Measurements from ENCODE around the gene RIMS3.

The RIMS3 gene

DNA sequence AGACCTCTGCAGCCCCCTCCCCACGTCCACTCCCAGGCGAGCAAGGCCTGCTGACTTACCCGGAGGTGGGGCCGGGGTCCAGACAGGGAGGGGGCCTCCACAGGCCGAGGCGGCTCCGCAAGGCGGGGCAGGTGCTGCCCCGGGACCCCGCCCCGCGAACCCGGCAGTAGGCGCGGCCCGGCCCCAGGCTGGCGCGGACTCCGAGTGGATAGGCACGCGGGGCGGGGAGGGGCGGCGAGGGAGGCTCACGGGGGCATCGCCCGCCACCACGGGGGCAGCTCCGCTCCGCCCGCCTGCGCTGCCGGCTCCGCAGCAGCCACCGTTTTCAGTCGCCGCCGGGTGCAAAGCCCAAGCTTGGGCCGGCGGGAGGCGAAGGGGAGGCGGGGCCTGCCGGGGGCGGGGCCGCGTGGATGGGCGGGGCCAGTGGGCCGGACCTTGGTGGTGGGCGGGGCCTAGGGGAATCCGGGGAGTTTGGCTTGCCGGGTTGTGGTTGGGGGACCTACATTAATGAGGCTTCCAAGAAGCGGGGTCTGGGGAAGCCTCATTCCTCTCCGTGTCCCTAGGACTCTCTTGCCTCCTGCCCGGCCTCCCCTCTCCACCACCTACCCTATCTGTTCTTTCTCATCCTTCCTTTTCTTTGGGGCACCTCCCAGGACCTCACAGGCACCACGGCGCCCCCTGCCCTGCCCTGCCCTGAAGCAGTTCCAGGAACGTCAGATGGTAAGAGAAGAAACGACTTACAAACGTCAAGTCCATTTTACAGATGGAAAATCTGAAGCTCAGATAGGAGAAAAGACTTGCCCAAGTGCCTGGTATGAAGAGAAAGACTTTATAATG is at the start of gene RIMS3:
TSS of gene RIMS3 (minus strand) at position 348 of the 837 bp plus-strand sequence. CDS start 23,757 bp downstream, outside the sequence.
- TF ChIP-seq, protein P1, sequence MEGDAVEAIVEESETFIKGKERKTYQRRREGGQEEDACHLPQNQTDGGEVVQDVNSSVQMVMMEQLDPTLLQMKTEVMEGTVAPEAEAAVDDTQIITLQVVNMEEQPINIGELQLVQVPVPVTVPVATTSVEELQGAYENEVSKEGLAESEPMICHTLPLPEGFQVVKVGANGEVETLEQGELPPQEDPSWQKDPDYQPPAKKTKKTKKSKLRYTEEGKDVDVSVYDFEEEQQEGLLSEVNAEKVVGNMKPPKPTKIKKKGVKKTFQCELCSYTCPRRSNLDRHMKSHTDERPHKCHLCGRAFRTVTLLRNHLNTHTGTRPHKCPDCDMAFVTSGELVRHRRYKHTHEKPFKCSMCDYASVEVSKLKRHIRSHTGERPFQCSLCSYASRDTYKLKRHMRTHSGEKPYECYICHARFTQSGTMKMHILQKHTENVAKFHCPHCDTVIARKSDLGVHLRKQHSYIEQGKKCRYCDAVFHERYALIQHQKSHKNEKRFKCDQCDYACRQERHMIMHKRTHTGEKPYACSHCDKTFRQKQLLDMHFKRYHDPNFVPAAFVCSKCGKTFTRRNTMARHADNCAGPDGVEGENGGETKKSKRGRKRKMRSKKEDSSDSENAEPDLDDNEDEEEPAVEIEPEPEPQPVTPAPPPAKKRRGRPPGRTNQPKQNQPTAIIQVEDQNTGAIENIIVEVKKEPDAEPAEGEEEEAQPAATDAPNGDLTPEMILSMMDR (IDR thresholded peaks at IDR 0.05; ENCODE audit: extremely low read depth, missing control alignments) = no peak
- peak; percentile 98 for DNase-seq (ENCODE audit: low spot score)

DNA sequence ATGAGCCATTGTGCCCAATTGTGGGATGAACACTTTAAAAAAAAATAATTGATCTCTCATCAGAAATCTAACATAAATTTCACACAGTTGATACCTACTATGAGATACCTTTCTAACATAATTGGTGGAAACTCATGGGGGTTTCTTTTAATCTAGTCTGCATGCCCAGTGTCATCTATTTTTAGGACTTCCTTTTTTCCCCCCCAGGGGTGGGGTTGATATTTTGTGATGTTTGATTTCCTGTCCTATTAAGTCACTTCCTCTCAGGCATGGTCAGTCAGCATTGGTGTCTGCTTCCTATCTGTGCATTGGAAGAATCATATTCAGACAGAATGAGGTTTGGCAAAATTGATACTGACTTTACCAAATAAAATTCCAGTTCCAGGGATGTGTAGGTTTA is 47.5 kb upstream of the RIMS3 start:
- DNase-seq (ENCODE audit: low spot score) = peak; percentile 23
- TF ChIP-seq, protein P1 (IDR thresholded peaks at IDR 0.05; ENCODE audit: extremely low read depth, missing control alignments) = no peak

DNA sequence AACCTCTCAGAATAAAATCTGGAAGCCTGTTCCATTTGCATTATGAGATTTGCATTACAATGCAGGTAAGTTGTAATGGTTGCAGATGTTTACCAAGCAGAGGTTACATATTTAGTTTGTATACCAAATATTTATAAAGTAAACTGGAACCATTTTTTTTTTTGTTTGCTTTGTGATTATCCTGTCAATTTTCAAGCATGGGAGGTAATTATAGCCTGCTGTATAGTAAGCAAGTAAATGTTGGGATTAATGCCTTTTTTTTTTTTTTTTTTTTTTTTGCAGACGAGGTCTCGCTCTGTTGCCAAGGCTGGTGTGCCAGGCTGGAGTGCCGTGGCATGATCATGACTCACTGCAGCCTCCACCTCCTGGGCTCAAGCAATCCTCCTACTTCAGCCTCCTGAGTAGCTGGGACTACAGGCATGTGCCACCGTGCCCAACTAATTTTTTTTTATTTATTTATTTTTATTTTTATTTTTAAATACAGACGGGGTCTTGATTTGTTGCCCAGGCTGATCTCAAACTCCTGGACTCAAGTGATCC is 47.0 kb upstream of the RIMS3 start:
- TF ChIP-seq, protein P1 (IDR thresholded peaks at IDR 0.05; ENCODE audit: extremely low read depth, missing control alignments) = no peak
- no peak for DNase-seq (ENCODE audit: low spot score)

DNA sequence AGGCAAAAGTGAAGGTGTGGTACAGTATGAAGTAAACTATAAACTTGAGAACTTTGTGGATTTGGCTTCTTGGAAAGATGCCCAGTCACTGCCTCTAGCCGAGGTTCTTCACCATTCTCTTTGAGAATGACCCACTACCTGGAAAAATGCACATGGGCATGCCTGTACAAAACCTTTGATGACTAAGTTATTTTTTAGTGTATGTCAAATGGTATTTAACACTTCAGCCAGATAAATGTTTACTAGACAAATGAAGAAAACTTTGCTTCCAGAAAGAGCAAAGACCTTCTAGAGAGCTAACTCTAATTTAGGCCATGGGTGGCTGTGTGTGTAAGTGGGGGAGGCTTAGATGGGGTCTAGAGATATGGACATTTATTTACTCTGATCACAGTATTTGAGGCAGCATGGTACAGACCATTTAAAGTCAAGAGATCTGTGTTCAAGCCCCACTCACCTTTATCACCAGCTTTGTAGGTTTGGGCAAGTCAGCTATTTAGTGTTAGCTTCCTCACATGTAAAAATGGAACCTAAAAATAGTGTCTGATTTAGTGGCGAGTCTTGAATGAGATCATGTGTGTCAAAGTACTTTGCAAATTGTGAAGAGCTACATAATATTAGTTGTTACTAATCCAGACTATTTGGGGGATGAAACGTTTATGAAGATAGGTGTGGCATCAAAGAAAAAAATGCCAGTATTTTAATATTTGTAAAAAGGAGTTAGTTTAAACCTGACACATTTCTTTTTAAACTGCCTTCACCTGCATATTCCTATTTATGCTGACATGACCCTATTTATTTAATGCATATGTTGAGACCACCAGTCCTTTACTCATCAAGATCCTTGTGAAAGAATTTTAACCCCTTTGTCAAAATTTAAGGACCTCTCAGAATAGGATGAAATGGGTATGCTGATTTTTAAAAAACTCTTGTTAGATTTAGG is 46.3 kb upstream of the RIMS3 start:
- no peak for DNase-seq (ENCODE audit: low spot score)
- TF ChIP-seq, protein P1 (IDR thresholded peaks at IDR 0.05; ENCODE audit: extremely low read depth, missing control alignments) = no peak

DNA sequence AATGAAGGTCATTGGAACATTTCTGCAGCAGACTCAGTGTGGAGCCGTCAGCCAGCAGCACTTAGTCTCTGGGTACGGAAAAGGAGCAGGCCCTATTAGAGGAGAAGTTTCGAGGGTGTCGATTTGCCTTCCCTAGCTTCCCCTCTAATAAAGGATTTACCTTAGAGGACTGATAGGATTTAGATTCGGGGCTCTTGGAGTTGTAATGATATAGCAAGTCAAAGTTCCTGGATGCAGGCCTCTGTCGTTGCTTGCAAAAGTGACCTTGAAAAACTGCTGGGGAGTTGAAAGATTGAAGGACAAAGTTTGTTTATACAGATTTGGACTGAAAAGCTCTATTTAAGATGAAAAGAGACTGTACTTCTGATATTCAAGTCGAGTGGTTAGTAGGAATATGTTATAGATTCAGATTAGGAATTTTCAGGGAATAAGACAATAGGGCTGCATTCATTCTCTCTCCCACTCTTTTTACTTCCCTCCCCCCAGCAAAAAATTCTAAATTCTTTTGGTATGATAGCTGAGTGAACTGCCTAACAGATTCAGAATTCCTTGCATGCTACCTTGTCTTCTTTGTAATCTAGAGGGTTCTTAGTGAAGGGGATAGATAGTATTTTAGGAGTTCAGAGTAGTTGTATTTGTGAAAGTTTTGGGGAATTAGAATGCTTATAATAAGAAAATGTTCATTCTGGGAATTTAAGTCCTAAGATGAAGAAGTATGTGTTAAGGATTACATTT is 45.3 kb upstream of the RIMS3 start:
- no peak for DNase-seq (ENCODE audit: low spot score)
- TF ChIP-seq, protein P1 (IDR thresholded peaks at IDR 0.05; ENCODE audit: extremely low read depth, missing control alignments) = no peak

DNA sequence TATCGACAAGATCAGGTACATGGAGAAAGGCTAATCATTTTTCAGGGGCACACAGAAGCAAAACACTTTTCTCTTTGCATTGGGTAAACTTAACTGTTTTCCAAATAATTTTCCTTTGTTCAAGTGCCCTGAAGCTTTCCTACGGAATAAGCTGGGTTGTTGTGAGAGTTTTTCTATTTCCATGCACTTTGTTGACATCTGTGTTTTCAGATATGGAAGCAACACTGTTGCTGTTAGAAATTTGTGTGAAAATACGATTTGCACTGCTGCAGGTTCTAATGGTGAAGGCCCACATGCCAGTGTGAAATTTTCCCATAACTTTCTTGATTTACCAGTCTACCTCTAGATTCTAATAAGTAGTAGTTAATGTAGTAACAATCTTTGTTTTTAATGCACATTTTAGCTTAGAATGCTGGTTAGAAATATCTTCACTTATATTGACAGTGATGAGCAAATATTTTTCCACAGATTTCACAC is 44.4 kb upstream of the RIMS3 start:
- no peak for DNase-seq (ENCODE audit: low spot score)
- TF ChIP-seq, protein P1 (IDR thresholded peaks at IDR 0.05; ENCODE audit: extremely low read depth, missing control alignments) = no peak
